Measurements from ENCODE around the gene PMVK. TPM values are rescaled to one million over a fixed set of nuclear protein-coding genes. Genes with fewer than 3 reads are reported as not detected.

Gene PMVK
- total and polyA plus RNA-seq, 2 donors from 2014 or later: 42.0 to 132 TPM

GRCh38 chr1:154925335-154926170 lies 11.0 kb downstream of the PMVK start:
- intact Hi-C loops (cut with DNase I): no loop called here
- no peaks in the 10 kb centered on the region for H3K27me3 ChIP-seq (ENCODE audit: control insufficient read depth, insufficient read depth, low read length)
- TF ChIP-seq CTCF (IDR thresholded peaks at IDR 0.05; ENCODE audit: borderline replicate concordance, extremely low read depth, insufficient read depth): no peak
- no peak overlapping the region for H3K9ac ChIP-seq (ENCODE audit: low read length in 3 of 3)
- no peaks in the 10 kb centered on the region for H3K4me1 ChIP-seq (ENCODE audit: control insufficient read depth in 2 of 3, insufficient read depth in 2 of 3, low read depth in 1 of 3, low read length in 3 of 3)
- no peaks in the 10 kb centered on the region for H3K9me3 ChIP-seq (ENCODE audit: control insufficient read depth in 2 of 3, insufficient read depth in 1 of 3, low read length in 3 of 3)
- peaks cover 4 to 43% (median 22%) of the 10 kb centered on the region in 3 donors for H3K36me3 ChIP-seq (ENCODE audit: control insufficient read depth in 2 of 3, insufficient read depth in 3 of 3, low read length in 3 of 3)
- H3K27ac ChIP-seq (ENCODE audit: low read depth in 2 of 2, low read length in 2 of 2): no peak overlapping the region
- no peak for FAIRE-seq
- no peak overlapping the region for H3K4me3 ChIP-seq (ENCODE audit: low read length in 3 of 3)
- DNase-seq: no peak

GRCh38 chr1:154923695-154924094 lies 12.8 kb downstream of the PMVK start:
- no peak overlapping the region for H3K9ac ChIP-seq (ENCODE audit: low read length in 3 of 3)
- no peak overlapping the region for H3K4me3 ChIP-seq (ENCODE audit: low read length in 3 of 3)
- H3K27ac ChIP-seq (ENCODE audit: low read depth in 2 of 2, low read length in 2 of 2): no peak overlapping the region
- peaks cover 4 to 39% (median 22%) of the 10 kb centered on the region in 3 donors for H3K36me3 ChIP-seq (ENCODE audit: control insufficient read depth in 2 of 3, insufficient read depth in 3 of 3, low read length in 3 of 3)
- FAIRE-seq (no peak), DNase-seq (peak in 1 of 5 donors; percentile 29)
- no peaks in the 10 kb centered on the region for H3K9me3 ChIP-seq (ENCODE audit: control insufficient read depth in 2 of 3, insufficient read depth in 1 of 3, low read length in 3 of 3)
- intact Hi-C loops (cut with DNase I): no loop called here
- H3K27me3 ChIP-seq (ENCODE audit: control insufficient read depth, insufficient read depth, low read length): no peaks in the 10 kb centered on the region
- TF ChIP-seq CTCF (IDR thresholded peaks at IDR 0.05; ENCODE audit: borderline replicate concordance, extremely low read depth, insufficient read depth): no peak
- no peaks in the 10 kb centered on the region for H3K4me1 ChIP-seq (ENCODE audit: control insufficient read depth in 2 of 3, insufficient read depth in 2 of 3, low read depth in 1 of 3, low read length in 3 of 3)

GRCh38 chr1:154913273-154913672 lies 23.2 kb downstream of the PMVK start:
- H3K27ac ChIP-seq (ENCODE audit: low read depth in 2 of 2, low read length in 2 of 2): no peak overlapping the region
- no peaks in the 10 kb centered on the region for H3K27me3 ChIP-seq (ENCODE audit: control insufficient read depth, insufficient read depth, low read length)
- no peaks in the 10 kb centered on the region for H3K36me3 ChIP-seq (ENCODE audit: control insufficient read depth in 2 of 3, insufficient read depth in 3 of 3, low read length in 3 of 3)
- no peak overlapping the region for H3K4me3 ChIP-seq (ENCODE audit: low read length in 3 of 3)
- no peak for DNase-seq
- no peaks in the 10 kb centered on the region for H3K9me3 ChIP-seq (ENCODE audit: control insufficient read depth in 2 of 3, insufficient read depth in 1 of 3, low read length in 3 of 3)
- intact Hi-C loops (cut with DNase I): no loop called here
- H3K4me1 ChIP-seq (ENCODE audit: control insufficient read depth in 2 of 3, insufficient read depth in 2 of 3, low read depth in 1 of 3, low read length in 3 of 3): no peaks in the 10 kb centered on the region
- no peak for TF ChIP-seq CTCF (IDR thresholded peaks at IDR 0.05; ENCODE audit: borderline replicate concordance, extremely low read depth, insufficient read depth)
- H3K9ac ChIP-seq (ENCODE audit: low read length in 3 of 3): no peak overlapping the region
- FAIRE-seq: no peak
